AG04450 (cell line): ENCODE results near the gene SVOP. TPM values are rescaled to one million over a fixed set of nuclear protein-coding genes. Genes with fewer than 3 reads are reported as not detected.

Experiments
- CTCF ChIA-PET: fragments of 300-600, 350-600 bp; formaldehyde crosslinking; extraction: SDS; loops from one replicate; lab custom pipeline; 2022; ENCODE audit warnings: antibody characterized with exemption, inconsistent platforms; lab: Charles Lee
- POLR2A ChIA-PET: fragments of 350-600 bp; formaldehyde crosslinking; extraction: SDS; loops from one replicate; lab custom pipeline; 2021; ENCODE audit warnings: antibody characterized with exemption, inconsistent platforms; lab: Yijun Ruan, JAX
- DNase-seq: peaks from one replicate; pipeline ENCODE4 v3.0.0-alpha.2; 2011; ENCODE audit warnings: low read depth, low spot score
- H3K27ac ChIP-seq: one replicate; pipeline ENCODE4 v1.5.1; 2012; ENCODE audit warnings: low read depth, low read length, control low read depth
- H3K27me3 ChIP-seq: one replicate; pipeline ENCODE4 v1.6.0; 2012; ENCODE audit warnings: low read length; ENCODE audit not compliant: control insufficient read depth, insufficient read depth
- H3K4me3 ChIP-seq: 2 replicates; pipeline ENCODE4 v1.5.1; 2011; ENCODE audit warnings: mild to moderate bottlenecking, low read depth, low read length, control low read depth
- H3K9me3 ChIP-seq: 2 replicates; pipeline ENCODE4 v1.5.1; 2012; ENCODE audit warnings: low read length; ENCODE audit not compliant: control insufficient read depth, insufficient read depth
- CTCF ChIP-seq: IDR thresholded peaks from 2 replicates; pipeline ENCODE4 v1.5.1; 2011; ENCODE audit warnings: low read depth, low read length, control low read depth, inconsistent platforms
- polyA plus RNA-seq: library from polyadenylated mRNA; depleted of rRNA; stranded (reverse); fragments of >200 nt; gene quantifications from 2 replicates; pipeline ENCODE4 v1.2.3, GENCODE V29; 2011

SVOP gene
- polyA plus RNA-seq, 1 experiment, result not detected

- peaks cover 4% of the 10 kb centered on the region for H3K9me3 ChIP-seq
- CTCF ChIA-PET, result no interaction called here
- POLR2A ChIA-PET, result no interaction called here
- H3K4me3 ChIP-seq, result no peak overlapping the region
- H3K27ac ChIP-seq, result no peak overlapping the region
- no peak for DNase-seq
- no peak for TF ChIP-seq CTCF
- no peaks in the 10 kb centered on the region for H3K27me3 ChIP-seq
Observed at GRCh38 chr12:108915632-108916133, 105.2 kb downstream of the SVOP start.

DNA sequence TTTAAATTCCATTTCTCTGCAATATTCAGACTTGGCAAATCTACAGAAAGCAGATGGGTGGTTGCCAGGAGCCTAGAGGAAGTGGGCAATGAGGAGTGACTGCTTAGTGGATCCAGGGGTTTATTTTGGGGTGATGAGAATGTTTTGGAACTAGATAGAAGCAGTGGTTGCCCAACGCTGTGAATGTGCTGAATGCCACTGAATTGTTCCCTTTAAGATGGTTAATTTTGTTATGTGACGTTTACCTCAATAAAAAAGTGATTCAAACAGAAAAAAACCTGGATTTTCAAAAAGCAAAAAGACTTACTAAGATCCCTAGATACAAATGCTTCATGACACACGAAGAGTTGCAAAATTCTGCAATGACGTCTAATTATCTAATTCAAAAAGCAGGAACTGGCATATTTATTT lies 106.7 kb downstream of the SVOP start:
- DNase-seq, result no peak
- CTCF ChIA-PET, result no interaction called here
- TF ChIP-seq CTCF, result no peak
- H3K27ac ChIP-seq, result no peak overlapping the region
- H3K4me3 ChIP-seq, result no peak overlapping the region
- H3K27me3 ChIP-seq, result no peaks in the 10 kb centered on the region
- H3K9me3 ChIP-seq, result peaks cover 4% of the 10 kb centered on the region
- POLR2A ChIA-PET, result no interaction called here

DNA sequence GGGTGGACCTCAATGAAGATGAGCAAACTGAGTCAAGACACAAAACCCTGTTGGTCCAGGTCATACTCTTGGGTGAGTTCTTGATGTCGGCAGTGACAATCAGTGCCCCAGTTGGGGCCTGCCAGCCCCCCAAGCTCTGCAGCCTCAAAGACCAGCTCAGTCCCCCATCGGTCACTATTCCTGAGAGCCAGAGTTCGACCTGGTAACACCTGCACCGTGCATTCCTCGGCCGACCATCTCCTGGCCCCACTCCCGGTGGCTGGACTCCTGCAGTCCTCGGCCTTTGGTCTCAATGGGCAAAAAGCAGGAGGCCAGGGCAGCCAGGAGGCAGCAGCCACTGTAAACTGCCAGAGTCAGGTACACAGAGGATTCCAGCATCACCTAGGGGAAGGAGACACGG lies 108.5 kb downstream of the SVOP start:
- CTCF ChIA-PET, result interaction anchor here (0.6 kb wide), 1 partner anchor 105 kb away, joined by 5 read pairs; no protein-coding TSS in a partner anchor
- Histone ChIP-seq H3K27ac (no peak overlapping the region), H3K27me3 (no peaks in the 10 kb centered on the region), H3K9me3 (peaks cover 4% of the 10 kb centered on the region), H3K4me3 (no peak overlapping the region)
- POLR2A ChIA-PET, result no interaction called here
- no peak for DNase-seq
- TF ChIP-seq CTCF, result no peak

- no peak for TF ChIP-seq CTCF
- Histone ChIP-seq H3K4me3 (no peak overlapping the region), H3K9me3 (peaks cover 4% of the 10 kb centered on the region), H3K27ac (no peak overlapping the region), H3K27me3 (no peaks in the 10 kb centered on the region)
- ChIA-PET POLR2A (no interaction called here), CTCF (interaction anchor here (0.6 kb wide), 1 partner anchor 105 kb away, joined by 5 read pairs; no protein-coding TSS in a partner anchor)
- no peak for DNase-seq
Observed at GRCh38 chr12:108911915-108912314, 109.0 kb downstream of the SVOP start.

DNA sequence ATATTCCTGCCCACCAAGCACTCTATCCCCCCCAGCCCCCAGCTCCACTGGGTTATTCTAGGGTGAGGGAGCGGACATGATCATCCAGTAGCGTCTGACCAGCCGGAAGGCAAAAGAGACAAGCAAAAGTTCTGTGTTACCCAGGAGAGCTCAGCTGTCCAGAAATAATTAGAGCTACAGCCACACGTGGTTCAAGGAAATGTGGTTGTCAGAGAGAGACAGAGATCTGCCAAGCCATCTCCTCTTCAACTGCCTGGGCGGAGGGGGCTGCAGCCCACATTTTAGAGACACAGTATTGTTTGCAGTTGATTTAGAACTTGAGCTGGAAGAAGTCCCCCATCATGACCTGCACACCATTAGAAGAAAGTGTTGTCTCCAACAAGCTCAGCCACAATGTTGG lies 110.5 kb downstream of the SVOP start:
- ChIA-PET CTCF (no interaction called here), POLR2A (no interaction called here)
- Histone ChIP-seq H3K9me3 (peaks cover 4% of the 10 kb centered on the region), H3K4me3 (no peak overlapping the region), H3K27me3 (no peaks in the 10 kb centered on the region), H3K27ac (no peak overlapping the region)
- no peak for TF ChIP-seq CTCF
- DNase-seq, result no peak
